GM12878 (cell line): ENCODE data around the gene G2E3. TPM values are rescaled to one million over a fixed set of nuclear protein-coding genes. Genes with fewer than 3 reads are reported as not detected.

Source experiments
- ATAC-seq: fragments of 200-7000 bp; cut with Tn5 transposase; 3 replicates; pipeline ENCODE4 v1.9.1; 2020; ENCODE audit warnings: mild to moderate bottlenecking, moderate library complexity
- BruUV-seq: library from RNA; stranded (reverse); fragments of 400-500 nt; replicated peaks from 2 replicates; lab custom pipeline; 2021; lab: Mats Ljungman, UMichigan
- CTCF ChIA-PET: fragments of 300-600 bp; sonication (Branson Sonifier 250); formaldehyde crosslinking; extraction: SDS; loops from one replicate; lab custom pipeline; 2021; ENCODE audit warnings: inconsistent platforms; lab: Yijun Ruan, JAX
- POLR2A ChIA-PET: fragments of 350-600 bp; formaldehyde crosslinking; extraction: SDS; loops from one replicate; lab custom pipeline; 2021; ENCODE audit warnings: inconsistent platforms; lab: Charles Lee
- RAD21 ChIA-PET: fragments of 300-600 bp; sonication (Branson Sonifier 250); formaldehyde crosslinking; loops from one replicate; lab custom pipeline; 2023; ENCODE audit warnings: antibody characterized with exemption; ENCODE audit not compliant: unreplicated experiment; lab: Charles Lee
- SMC1A ChIA-PET: fragments of 300-600 bp; sonication (Branson Sonifier 250); formaldehyde crosslinking; loops from one replicate; lab custom pipeline; 2023; ENCODE audit not compliant: unreplicated experiment, uncharacterized antibody; lab: Charles Lee
- DNase-seq: peaks from one replicate; pipeline ENCODE4 v3.0.0-alpha.2; 2011; ENCODE audit warnings: low read depth, low spot score
- FAIRE-seq: peaks from 3 replicates; lab custom pipeline; 2011; peaks lifted over from hg19 to GRCh38; lab: Jason Lieb, UNC
- H2AFZ ChIP-seq: 2 replicates; pipeline ENCODE4 v1.6.0; 2011; ENCODE audit warnings: low read depth, low read length, control low read depth; ENCODE audit not compliant: control insufficient read depth
- H3K27ac ChIP-seq: 2 replicates; pipeline ENCODE4 v1.5.1; 2011; ENCODE audit warnings: control low read depth; ENCODE audit not compliant: control insufficient read depth, insufficient read depth
- H3K27me3 ChIP-seq, 2 experiments: replicated peaks in 1 of 2; 2 replicates each; pipeline versions ENCODE4 v1.6.0 to v1.6.1; 2011; ENCODE audit warnings: low read length in 1 of 2; ENCODE audit not compliant: control insufficient read depth in 2 of 2, insufficient read depth in 2 of 2
- H3K36me3 ChIP-seq, 2 experiments: 2 replicates each; pipeline ENCODE4 v1.5.1; 2011; ENCODE audit warnings: low read length in 1 of 2; ENCODE audit not compliant: control insufficient read depth in 2 of 2, insufficient read depth in 2 of 2
- H3K4me1 ChIP-seq: 2 replicates; pipeline ENCODE4 v1.6.1; 2011; ENCODE audit warnings: mild to moderate bottlenecking, low read length, moderate library complexity, mixed read lengths; ENCODE audit not compliant: control insufficient read depth, insufficient read depth
- H3K4me2 ChIP-seq: 2 replicates; pipeline ENCODE4 v1.6.0; 2011; ENCODE audit warnings: control low read depth; ENCODE audit not compliant: control insufficient read depth, insufficient read depth
- H3K4me3 ChIP-seq: fragments of 200-600 bp; sonication (generic); 2 replicates; pipeline ENCODE4 v1.5.1; 2016
- H3K79me2 ChIP-seq: 2 replicates; pipeline ENCODE4 v1.6.0; 2011; ENCODE audit warnings: low read length; ENCODE audit not compliant: control insufficient read depth, insufficient read depth
- H3K9ac ChIP-seq: 2 replicates; pipeline ENCODE4 v1.8.0; 2011; ENCODE audit warnings: low read length, control low read depth, mixed read lengths; ENCODE audit not compliant: control insufficient read depth, insufficient read depth
- H3K9me3 ChIP-seq: replicated peaks from 3 replicates; pipeline ENCODE4 v1.5.1; 2011; ENCODE audit warnings: mild to moderate bottlenecking, low read length; ENCODE audit not compliant: control insufficient read depth, insufficient read depth
- H4K20me1 ChIP-seq: 2 replicates; pipeline ENCODE4 v1.6.0; 2011; ENCODE audit not compliant: control insufficient read depth, insufficient read depth
- ATF7 ChIP-seq: fragments of 450-650 bp; IDR thresholded peaks from 2 replicates; pipeline ENCODE4 v1.6.1; 2016; ENCODE audit warnings: low read depth, mild to moderate bottlenecking
- CBFB ChIP-seq: IDR thresholded peaks from 2 replicates; pipeline ENCODE4 v1.6.1; 2016; ENCODE audit warnings: antibody characterized with exemption, low read depth
- EGR1 ChIP-seq, 2 experiments: IDR thresholded peaks; 1 replicate in 1 of 2; 2 replicates in 1 of 2; pipeline ENCODE4 v1.6.1; 2011 to 2012; ENCODE audit warnings: low read depth in 2 of 2, low read length in 2 of 2, borderline replicate concordance in 1 of 2, mild to moderate bottlenecking in 1 of 2, moderate library complexity in 1 of 2
- MEF2B ChIP-seq: fragments of 450-650 bp; IDR thresholded peaks from 2 replicates; pipeline ENCODE4 v1.6.1; 2018; ENCODE audit warnings: mild to moderate bottlenecking, moderate library complexity; ENCODE audit not compliant: partially characterized antibody, poor library complexity, severe bottlenecking
- MTA3 ChIP-seq: IDR thresholded peaks from 2 replicates; pipeline ENCODE4 v1.6.1; 2012; ENCODE audit warnings: low read length, inconsistent platforms, borderline replicate concordance
- MYB ChIP-seq: fragments of 150-350 bp; IDR thresholded peaks from 2 replicates; pipeline ENCODE4 v1.6.1; 2014; ENCODE audit warnings: mild to moderate bottlenecking, low read depth, low read length, borderline replicate concordance
- NFIC ChIP-seq: IDR thresholded peaks from 2 replicates; pipeline ENCODE4 v1.6.1; 2012; ENCODE audit warnings: low read depth, mild to moderate bottlenecking, inconsistent platforms, low read length, moderate library complexity
- NR2C1 ChIP-seq: fragments of 450-650 bp; IDR thresholded peaks from 2 replicates; pipeline ENCODE4 v1.6.1; 2017; ENCODE audit warnings: antibody characterized with exemption, mild to moderate bottlenecking, moderate library complexity
- POLR2AphosphoS2 ChIP-seq: IDR thresholded peaks from 2 replicates; pipeline ENCODE4 v1.6.1; 2011; ENCODE audit warnings: low read depth, mild to moderate bottlenecking, low read length, improper control_type of control experiment, moderate library complexity
- RELB ChIP-seq: fragments of 450-650 bp; IDR thresholded peaks from 2 replicates; pipeline ENCODE4 v1.6.1; 2017; ENCODE audit warnings: low read depth, mild to moderate bottlenecking, moderate library complexity
- SMC3 ChIP-seq: IDR thresholded peaks from 2 replicates; pipeline ENCODE4 v1.6.1; 2011; ENCODE audit warnings: low read length, improper control_type of control experiment, borderline replicate concordance
- STAT3 ChIP-seq: IDR thresholded peaks from 2 replicates; pipeline ENCODE4 v1.6.1; 2011; ENCODE audit warnings: low read depth, low read length, improper control_type of control experiment
- USF1 ChIP-seq: IDR thresholded peaks from 2 replicates; pipeline ENCODE4 v1.6.1; 2011; ENCODE audit warnings: borderline replicate concordance, low read depth, mild to moderate bottlenecking, moderate library complexity, mixed read lengths, low read length; ENCODE audit not compliant: insufficient read depth; ENCODE audit errors: extremely low read length
- ZBTB4 ChIP-seq: fragments of 450-650 bp; formaldehyde crosslinking; IDR thresholded peaks from 2 replicates; pipeline ENCODE4 v1.4.0; 2022; ENCODE audit warnings: mild to moderate bottlenecking, moderate library complexity
- WGBS: methylation state at CpG from one replicate; pipeline ENCODE4 v1.1.6; 2016; ENCODE audit warnings: low lambda C conversion rate; ENCODE audit not compliant: insufficient replicate concordance, insufficient coverage; ENCODE audit errors: missing lambda C conversion rate; 5-methylcytosine and 5-hydroxymethylcytosine counted together
- in situ Hi-C: fragments of 300-500 bp; cut with MboI; formaldehyde crosslinking; loops from 9 replicates; pipeline ENCODE4 v1.14.3; 2018; ENCODE audit warnings: mixed read lengths
- intact Hi-C: fragments of 100-400 bp; cut with micrococcal nuclease; formaldehyde crosslinking; loops from one replicate; pipeline ENCODE4 v1.14.2; 2022; ENCODE audit not compliant: unreplicated experiment
- polyA plus RNA-seq, 11 experiments: library from polyadenylated mRNA; depleted of rRNA in 4 of 11; unstranded in 6 of 11; stranded (reverse) in 5 of 11; fragments of >200 nt; fragmentation: Nextera tagmentation in 4 of 11; fragmentation: Illumina TruSeq in 1 of 11; extraction: Ambion mirVana in 4 of 11; extraction: Trizol in 1 of 11; gene quantifications; 1 replicate in 1 of 11; 2 replicates in 10 of 11; pipeline versions ENCODE4 v1.2.1 to v1.2.3, GENCODE V29; 2011 to 2016; ENCODE audit warnings: inconsistent platforms in 2 of 11, missing spikeins in 2 of 11, low read depth in 1 of 11
- total RNA-seq, 4 experiments: library from RNA; depleted of rRNA in 3 of 4; stranded (reverse); fragments of >200 nt in 3 of 4; fragmentation: Illumina TruSeq in 1 of 4; extraction: Trizol in 1 of 4; gene quantifications; 2 replicates each; pipeline versions ENCODE4 v1.2.1 to v1.2.3, GENCODE V29; 2013 to 2021
- TF ChIP-seq, protein P1 (sequence below): fragments of 450-650 bp; IDR thresholded peaks from 2 replicates; pipeline ENCODE4 v1.6.1; 2016; ENCODE audit warnings: mild to moderate bottlenecking, moderate library complexity, borderline replicate concordance

G2E3 gene
- total and polyA plus RNA-seq, 10 of the 15 experiments (the other 5 are each of a cell fraction or from before 2014, with no cell fraction given): 10.0 to 38.0 (median 21.1) TPM

GRCh38 chr14:30517737-30518136, 41.2 kb upstream of the G2E3 start:
- Histone ChIP-seq H3K4me2 (no peak overlapping the region), H3K79me2 (no peaks in the 10 kb centered on the region), H3K9me3 (no peaks in the 10 kb centered on the region), H3K36me3 (no peaks in the 10 kb centered on the region), H3K27me3 (no peaks in the 10 kb centered on the region), H3K4me3 (no peak overlapping the region), H2AFZ (no peak overlapping the region), H4K20me1 (no peaks in the 10 kb centered on the region), H3K9ac (no peak overlapping the region), H3K27ac (no peak overlapping the region), H3K4me1 (no peaks in the 10 kb centered on the region)
- FAIRE-seq (no peak), ATAC-seq (no peak), DNase-seq (no peak)
- whole genome bisulfite sequencing: 45% methylated on average over 2 of the region's 2 CpGs
- in situ Hi-C loops (no loop called here), intact Hi-C loops (no loop called here)
- ChIA-PET CTCF (no interaction called here), RAD21 (no interaction called here), SMC1A (no interaction called here), POLR2A (no interaction called here)
- no TSS peak for BruUV-seq
- no peak for TF ChIP-seq MYB
- TF ChIP-seq NR2C1: no peak
- TF ChIP-seq STAT3: no peak
- no peak for TF ChIP-seq RELB
- no peak for TF ChIP-seq ATF7
- no peak for TF ChIP-seq MTA3
- TF ChIP-seq USF1: no peak
- TF ChIP-seq, protein P1, sequence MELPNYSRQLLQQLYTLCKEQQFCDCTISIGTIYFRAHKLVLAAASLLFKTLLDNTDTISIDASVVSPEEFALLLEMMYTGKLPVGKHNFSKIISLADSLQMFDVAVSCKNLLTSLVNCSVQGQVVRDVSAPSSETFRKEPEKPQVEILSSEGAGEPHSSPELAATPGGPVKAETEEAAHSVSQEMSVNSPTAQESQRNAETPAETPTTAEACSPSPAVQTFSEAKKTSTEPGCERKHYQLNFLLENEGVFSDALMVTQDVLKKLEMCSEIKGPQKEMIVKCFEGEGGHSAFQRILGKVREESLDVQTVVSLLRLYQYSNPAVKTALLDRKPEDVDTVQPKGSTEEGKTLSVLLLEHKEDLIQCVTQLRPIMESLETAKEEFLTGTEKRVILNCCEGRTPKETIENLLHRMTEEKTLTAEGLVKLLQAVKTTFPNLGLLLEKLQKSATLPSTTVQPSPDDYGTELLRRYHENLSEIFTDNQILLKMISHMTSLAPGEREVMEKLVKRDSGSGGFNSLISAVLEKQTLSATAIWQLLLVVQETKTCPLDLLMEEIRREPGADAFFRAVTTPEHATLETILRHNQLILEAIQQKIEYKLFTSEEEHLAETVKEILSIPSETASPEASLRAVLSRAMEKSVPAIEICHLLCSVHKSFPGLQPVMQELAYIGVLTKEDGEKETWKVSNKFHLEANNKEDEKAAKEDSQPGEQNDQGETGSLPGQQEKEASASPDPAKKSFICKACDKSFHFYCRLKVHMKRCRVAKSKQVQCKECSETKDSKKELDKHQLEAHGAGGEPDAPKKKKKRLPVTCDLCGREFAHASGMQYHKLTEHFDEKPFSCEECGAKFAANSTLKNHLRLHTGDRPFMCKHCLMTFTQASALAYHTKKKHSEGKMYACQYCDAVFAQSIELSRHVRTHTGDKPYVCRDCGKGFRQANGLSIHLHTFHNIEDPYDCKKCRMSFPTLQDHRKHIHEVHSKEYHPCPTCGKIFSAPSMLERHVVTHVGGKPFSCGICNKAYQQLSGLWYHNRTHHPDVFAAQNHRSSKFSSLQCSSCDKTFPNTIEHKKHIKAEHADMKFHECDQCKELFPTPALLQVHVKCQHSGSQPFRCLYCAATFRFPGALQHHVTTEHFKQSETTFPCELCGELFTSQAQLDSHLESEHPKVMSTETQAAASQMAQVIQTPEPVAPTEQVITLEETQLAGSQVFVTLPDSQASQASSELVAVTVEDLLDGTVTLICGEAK: no peak
- no peak for TF ChIP-seq NFIC
- TF ChIP-seq EGR1 (IDR thresholded peaks at IDR 0.05; ENCODE audit: borderline replicate concordance in 1 of 2, low read depth in 2 of 2, low read length in 2 of 2): no peak
- TF ChIP-seq CBFB: no peak
- TF ChIP-seq SMC3: no peak
- no peak for TF ChIP-seq POLR2AphosphoS2
- no peak for TF ChIP-seq ZBTB4 (CRISPR knock-in tag)
- TF ChIP-seq MEF2B: no peak
